Heart left ventricle (tissue), 13 donors: ENCODE results near the gene PTGDS.

ENCODE experiments used
- CTCF ChIP-seq, 12 donors: fragments of 200-600 bp; sonication (generic) in 4 of 12; IDR thresholded peaks; one replicate each; pipeline versions ENCODE4 v1.5.0 to v1.8.0; 2018 to 2022; ENCODE audit warnings: antibody characterized with exemption in 12 of 12, mild to moderate bottlenecking in 5 of 12
- POLR2A ChIP-seq, 2 donors: fragments of 450-650 bp; IDR thresholded peaks; one replicate each; pipeline ENCODE4 v1.6.1; 2017; ENCODE audit warnings: antibody characterized with exemption in 2 of 2, mild to moderate bottlenecking in 2 of 2, moderate library complexity in 2 of 2
- donor health status: ischemic (EF 13 %, LVEDD 7.1; RV severe dilation, severe dysfunction).
- donor health status: DM: no; HTN: yes; CAD: no.
- donor health status: DM: no; HTN: no; CAD: no.
- donor health status: ischemic (EF 25% LVEDD 6.9; RV normal size, moderate dysfunction).
- donor health status: ischemic (EF 25% LVEDD 5.7; RV mildly dilated, moderate dysfunction).
- donor health status: ischemic (EF 35%, LVEDD 5.7; RV mildly dilated, moderate dysfunction).
- donor health status: nonischemic (EF 11% LVEDD 7.7; RV severe dilation, severe dysfunction).
- donor health status: DM: yes; HTN: yes; CAD: no.
- donor health status: PGD.
- donor health status: ischemic (EF 29% LVEDD 5.4; RV normal size, mild dysfunction).
- donor health status: nonischemic (EF 23%, LVEDD 6.1; RV moderate dilation, normal function).

GRCh38 chr9:136979769-136980587 is 2.7 kb downstream of the PTGDS start:
- TF ChIP-seq POLR2A (IDR thresholded peaks at IDR 0.05) = no peak
- no peak for TF ChIP-seq CTCF (IDR thresholded peaks at IDR 0.05)
